GM19372 (cell line): ENCODE results near the gene ZMIZ2.
"Not testable (repeated sequence)": the region's sequence is repeated elsewhere in the genome, so short reads cannot be mapped to it uniquely, and the experiment has no call there.

ENCODE experiments used
- ATAC-seq: cut with Tn5 transposase; IDR thresholded peaks from one replicate; pipeline ENCODE4 v1.9.1; 2021; ENCODE audit warnings: mild to moderate bottlenecking, low read depth, moderate library complexity; ENCODE audit not compliant: unreplicated experiment

Gene ZMIZ2, protein sequence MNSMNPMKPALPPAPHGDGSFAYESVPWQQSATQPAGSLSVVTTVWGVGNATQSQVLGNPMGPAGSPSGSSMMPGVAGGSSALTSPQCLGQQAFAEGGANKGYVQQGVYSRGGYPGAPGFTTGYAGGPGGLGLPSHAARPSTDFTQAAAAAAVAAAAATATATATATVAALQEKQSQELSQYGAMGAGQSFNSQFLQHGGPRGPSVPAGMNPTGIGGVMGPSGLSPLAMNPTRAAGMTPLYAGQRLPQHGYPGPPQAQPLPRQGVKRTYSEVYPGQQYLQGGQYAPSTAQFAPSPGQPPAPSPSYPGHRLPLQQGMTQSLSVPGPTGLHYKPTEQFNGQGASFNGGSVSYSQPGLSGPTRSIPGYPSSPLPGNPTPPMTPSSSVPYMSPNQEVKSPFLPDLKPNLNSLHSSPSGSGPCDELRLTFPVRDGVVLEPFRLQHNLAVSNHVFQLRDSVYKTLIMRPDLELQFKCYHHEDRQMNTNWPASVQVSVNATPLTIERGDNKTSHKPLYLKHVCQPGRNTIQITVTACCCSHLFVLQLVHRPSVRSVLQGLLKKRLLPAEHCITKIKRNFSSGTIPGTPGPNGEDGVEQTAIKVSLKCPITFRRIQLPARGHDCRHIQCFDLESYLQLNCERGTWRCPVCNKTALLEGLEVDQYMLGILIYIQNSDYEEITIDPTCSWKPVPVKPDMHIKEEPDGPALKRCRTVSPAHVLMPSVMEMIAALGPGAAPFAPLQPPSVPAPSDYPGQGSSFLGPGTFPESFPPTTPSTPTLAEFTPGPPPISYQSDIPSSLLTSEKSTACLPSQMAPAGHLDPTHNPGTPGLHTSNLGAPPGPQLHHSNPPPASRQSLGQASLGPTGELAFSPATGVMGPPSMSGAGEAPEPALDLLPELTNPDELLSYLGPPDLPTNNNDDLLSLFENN

GRCh38 chr7:44748045-44748947 lies at the start of gene ZMIZ2:
Gene ZMIZ2, plus strand, starts transcription at chr7:44748847. Its CDS starts 7,403 bp downstream, at chr7:44756250.
- peak; percentile 68 for ATAC-seq

DNA sequence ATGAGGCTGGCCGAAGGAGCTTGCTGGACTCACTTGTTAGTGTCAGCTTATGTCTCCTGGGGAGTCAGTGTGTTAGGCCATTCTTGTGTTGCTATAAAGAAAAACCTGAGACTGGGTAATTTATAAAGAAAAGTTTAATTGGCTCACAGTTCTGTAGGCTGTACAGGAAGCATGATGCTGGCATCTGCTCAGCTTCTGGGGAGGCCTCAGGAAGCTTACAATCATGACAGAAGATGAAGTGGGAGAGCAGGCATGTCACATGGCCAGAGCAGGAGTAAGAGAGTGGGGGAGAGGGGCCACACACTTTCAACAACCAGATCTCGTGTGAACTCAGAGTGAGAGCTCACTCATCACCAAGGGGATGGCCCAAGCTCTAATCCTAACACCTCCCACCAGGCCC lies 49.0 kb upstream of the ZMIZ2 start:
- not testable (repeated sequence) for ATAC-seq

DNA sequence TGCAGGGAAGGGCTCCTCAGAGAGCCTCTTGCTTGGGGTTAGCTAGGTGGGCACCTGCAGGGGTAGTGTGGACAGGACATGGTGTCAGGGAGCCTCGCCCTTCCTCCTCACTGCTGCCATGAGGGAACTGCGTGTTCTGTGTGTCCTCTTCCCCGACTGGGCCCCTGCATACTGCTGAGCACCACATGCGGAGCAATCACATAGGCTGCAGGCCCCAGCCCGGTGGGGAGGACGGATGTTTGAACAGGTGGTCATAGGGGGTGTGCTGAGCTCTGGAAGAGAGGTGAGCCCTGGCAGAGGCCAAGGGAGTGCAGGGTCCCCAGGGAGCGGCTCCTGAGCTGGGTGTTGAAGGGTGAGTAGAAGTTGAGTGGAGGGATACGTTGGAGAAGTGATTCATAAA lies 48.3 kb upstream of the ZMIZ2 start:
- no peak for ATAC-seq

- not testable (repeated sequence) for ATAC-seq
Observed at GRCh38 chr7:44703391-44703790, 45.3 kb upstream of the ZMIZ2 start.

DNA sequence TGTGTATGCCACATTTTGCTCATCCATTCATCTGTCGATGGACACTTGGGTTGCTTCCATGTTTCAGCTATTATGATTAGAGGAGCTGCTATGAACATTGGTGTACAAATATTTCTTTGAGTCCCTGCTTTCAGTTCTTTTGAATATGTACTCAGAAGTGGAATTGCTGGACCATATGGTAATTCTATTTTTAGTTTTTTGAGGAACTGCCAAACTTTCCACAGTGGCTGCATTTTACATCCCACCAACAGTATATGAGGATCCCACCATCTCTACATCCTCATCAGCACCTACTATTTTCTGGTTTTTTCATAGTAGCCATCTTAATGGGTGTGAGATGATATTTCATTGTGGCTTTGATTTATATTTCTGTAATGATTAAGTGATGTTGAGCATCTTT lies 44.7 kb upstream of the ZMIZ2 start:
- ATAC-seq, result no peak

- ATAC-seq, result no peak
Observed at GRCh38 chr7:44705434-44705833, 43.2 kb upstream of the ZMIZ2 start.

DNA sequence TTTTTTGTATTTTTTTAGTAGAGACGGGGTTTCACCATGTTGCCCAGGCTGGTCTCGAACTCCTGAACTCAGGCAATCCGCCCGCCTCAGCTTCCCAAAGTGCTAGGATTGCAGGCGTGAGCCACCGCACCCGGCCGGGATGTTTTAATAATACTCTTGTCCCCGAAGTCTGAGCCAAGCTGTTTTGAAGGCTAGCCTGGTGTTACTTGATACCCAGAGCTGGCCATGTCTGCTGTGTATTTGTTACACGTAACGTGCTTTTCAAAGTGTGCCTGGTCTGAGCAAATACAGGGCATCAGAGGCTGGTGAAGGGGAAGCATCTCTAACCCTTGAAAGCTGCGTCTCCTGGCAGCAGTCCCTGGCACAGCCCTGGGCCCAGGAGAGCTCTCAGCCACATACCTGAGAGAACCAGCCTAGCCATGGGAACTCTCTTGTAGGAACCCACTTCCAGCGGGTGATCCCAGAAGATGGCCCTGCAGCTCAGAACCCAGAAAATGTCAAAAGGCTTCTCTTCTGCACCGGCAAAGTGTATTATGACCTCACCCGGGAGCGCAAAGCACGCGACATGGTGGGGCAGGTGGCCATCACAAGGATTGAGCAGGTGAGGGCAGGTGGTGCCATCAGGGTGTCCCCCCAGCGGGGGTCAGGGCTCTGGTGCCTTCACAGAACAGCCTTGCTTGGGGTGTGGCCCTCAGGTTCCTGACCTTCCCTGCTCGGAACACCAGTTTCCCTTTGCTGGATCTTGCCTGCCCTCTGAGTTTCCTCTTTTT lies 41.7 kb upstream of the ZMIZ2 start:
- ATAC-seq, result no peak

- no peak for ATAC-seq
Observed at GRCh38 chr7:44707558-44708230, 41.0 kb upstream of the ZMIZ2 start.

- ATAC-seq, result no peak
Observed at GRCh38 chr7:44709011-44709915, 39.4 kb upstream of the ZMIZ2 start.

DNA sequence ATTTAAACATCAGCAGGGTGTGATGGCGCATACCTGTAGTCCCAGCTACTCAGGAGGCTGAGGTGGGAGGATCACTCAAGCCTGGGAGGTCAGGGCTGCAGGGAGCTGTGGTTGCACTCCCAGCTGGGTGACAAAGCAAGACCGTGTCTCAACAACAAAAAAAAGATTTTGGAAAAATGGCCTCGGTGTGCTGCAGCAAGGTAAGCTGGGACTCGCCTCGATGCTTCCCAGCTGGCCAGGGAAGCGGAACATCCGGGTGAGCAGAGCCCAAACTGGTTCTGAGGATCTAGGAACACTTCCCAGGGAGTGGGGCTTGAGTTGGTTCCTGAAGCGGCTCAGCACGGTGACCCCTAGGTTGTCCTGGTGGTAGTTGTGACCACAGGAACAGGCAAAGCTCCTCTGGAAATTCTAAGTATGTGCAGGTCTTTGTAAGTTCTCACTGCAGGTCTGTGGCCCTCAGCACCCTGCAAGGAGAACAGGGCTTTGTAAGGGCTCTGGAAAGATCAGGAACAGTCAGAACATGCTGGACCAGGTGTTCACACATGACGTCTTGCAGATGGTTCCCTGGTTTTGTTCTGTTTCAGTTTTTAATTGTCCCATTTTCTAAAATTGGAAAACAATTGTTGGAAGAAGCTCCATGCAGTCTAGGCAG lies 38.6 kb upstream of the ZMIZ2 start:
- ATAC-seq, result no peak

GRCh38 chr7:44711528-44711927 lies 37.1 kb upstream of the ZMIZ2 start:
- no peak for ATAC-seq

DNA sequence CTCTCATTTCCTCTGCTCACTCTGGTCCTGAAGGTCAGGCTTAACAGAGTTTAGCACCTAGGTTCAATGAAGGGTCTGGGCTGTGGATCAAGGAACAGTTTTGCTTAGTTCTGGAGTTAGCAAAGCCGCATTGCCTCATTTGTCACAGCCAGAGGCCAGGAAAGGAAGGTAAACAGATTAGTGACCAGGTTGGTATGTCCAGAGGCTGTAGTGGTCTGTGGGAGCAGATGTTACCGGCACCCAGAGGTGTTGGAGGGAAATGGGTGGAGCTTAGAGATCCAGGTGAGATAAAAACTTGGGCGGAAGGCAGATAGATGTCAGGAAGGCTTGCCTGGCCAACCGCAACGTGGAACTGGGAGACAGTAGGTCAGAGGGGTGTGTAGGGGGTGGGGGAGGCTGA lies 36.6 kb upstream of the ZMIZ2 start:
- no peak for ATAC-seq

GRCh38 chr7:44713141-44713540 lies 35.5 kb upstream of the ZMIZ2 start:
- no peak for ATAC-seq

- no peak for ATAC-seq
Observed at GRCh38 chr7:44713680-44714335, 34.8 kb upstream of the ZMIZ2 start.

DNA sequence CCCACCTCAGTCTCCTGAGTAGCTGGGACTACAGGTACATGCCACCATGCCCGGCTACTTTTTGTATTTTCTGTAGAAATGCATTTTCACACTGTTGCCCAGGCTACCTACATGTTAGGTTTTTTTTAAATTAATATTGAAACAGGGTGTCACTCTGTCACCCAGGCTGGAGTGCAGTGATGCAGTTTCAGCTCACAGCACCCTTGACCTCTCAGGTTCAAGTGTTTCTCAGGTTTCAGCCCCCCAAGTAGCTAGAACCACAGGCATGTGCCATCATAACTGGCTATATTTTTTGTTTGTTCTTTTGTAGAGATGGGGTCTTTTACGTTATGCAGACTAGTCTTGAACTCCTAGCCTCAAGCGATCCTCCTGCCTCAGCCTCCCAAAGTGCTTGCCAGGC lies 32.4 kb upstream of the ZMIZ2 start:
- ATAC-seq, result no peak

GRCh38 chr7:44720301-44720700 lies 28.3 kb upstream of the ZMIZ2 start:
- no peak for ATAC-seq

- no peak for ATAC-seq
Observed at GRCh38 chr7:44724276-44724675, 24.4 kb upstream of the ZMIZ2 start.
